ENCODE measurements around the gene NTM. TPM values are rescaled to one million over a fixed set of nuclear protein-coding genes. Genes with fewer than 3 reads are reported as not detected.

Gene NTM
- total RNA-seq, 3 donors from 2014 or later: not detected

DNA sequence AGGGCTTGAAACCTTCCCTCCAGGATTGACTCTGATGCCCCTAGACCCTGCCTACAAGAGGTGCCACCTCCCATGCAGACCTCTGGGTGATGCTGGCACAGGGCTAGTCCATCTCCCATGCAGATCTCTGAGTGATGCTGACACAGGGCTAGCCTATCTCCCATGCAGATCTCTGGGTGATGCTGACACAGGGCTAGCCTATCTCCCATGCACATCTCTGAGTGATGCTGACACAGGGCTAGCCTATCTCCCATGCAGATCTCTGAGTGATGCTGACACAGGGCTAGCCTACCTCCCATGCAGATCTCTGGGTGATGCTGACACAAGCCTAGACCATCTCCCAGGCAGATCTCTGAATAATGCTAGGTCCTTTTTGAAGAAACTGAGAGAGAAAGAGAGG, 321.7 kb downstream of the NTM start:
- no peak for ATAC-seq
- H3K27me3 Mint-ChIP-seq (ENCODE audit: low read depth): peaks cover 26% of the 10 kb centered on the region
- no peaks in the 10 kb centered on the region for H3K36me3 Mint-ChIP-seq (ENCODE audit: insufficient read depth)

DNA sequence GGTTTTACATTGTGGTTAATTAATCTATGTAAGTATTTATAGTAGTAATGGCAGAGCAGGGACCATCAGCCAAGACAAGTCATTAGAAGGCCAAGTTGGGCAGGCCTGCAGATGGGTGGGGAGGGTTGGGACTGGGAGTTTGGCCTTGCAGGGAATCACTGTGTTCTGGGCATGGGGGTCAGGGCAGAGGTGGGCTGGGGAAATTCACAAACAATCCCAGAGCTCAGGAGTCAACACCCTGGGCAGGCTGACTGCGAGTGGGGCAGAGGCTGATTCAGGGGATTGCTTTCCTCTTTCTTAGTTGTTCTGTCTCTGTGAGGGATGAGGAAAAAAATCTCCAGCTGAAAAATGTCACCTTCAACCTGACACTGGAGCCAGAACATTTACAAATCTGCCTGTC, 322.5 kb downstream of the NTM start:
- no peak for ATAC-seq
- H3K9me3 Mint-ChIP-seq: no peaks in the 10 kb centered on the region
- H3K27me3 Mint-ChIP-seq (ENCODE audit: low read depth): peaks cover 31% of the 10 kb centered on the region
- no peak for DNase-seq
- no peaks in the 10 kb centered on the region for H3K36me3 Mint-ChIP-seq (ENCODE audit: insufficient read depth)
- H3K4me1 Mint-ChIP-seq (ENCODE audit: low read depth): peaks cover 5% of the 10 kb centered on the region
- no peak overlapping the region for H3K4me3 Mint-ChIP-seq

More for the DNA sequence above, 321.7 kb downstream of the NTM start:
- Mint-ChIP-seq H3K4me3 (no peak overlapping the region), H3K4me1 (ENCODE audit: low read depth) (peaks cover 5% of the 10 kb centered on the region), H3K9me3 (no peaks in the 10 kb centered on the region)
- no peak for DNase-seq

DNA sequence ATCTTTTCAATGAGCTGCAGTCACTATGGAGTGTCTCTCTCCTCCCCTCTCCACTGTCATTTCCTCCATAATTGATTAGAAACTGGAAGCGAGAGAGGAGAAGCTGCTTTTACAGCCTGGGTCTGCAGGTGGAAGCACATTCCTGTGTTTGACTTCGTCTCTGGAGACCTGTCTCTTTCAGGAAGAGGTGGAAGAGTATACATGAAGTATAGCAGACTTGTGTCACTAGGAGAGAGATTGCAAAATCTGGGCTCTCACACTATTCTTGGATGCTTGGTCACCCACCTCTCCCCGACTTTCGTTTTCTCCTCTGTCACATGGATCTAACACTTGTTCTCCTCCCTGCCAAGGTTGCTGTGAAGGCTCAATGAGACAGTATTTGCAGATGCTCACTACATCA, 323.3 kb downstream of the NTM start:
- Mint-ChIP-seq H3K4me1 (ENCODE audit: low read depth) (peaks cover 5% of the 10 kb centered on the region), H3K4me3 (no peak overlapping the region), H3K36me3 (ENCODE audit: insufficient read depth) (no peaks in the 10 kb centered on the region), H3K9me3 (no peaks in the 10 kb centered on the region), H3K27me3 (ENCODE audit: low read depth) (peaks cover 31% of the 10 kb centered on the region)
- DNase-seq (no peak), ATAC-seq (no peak)

DNA sequence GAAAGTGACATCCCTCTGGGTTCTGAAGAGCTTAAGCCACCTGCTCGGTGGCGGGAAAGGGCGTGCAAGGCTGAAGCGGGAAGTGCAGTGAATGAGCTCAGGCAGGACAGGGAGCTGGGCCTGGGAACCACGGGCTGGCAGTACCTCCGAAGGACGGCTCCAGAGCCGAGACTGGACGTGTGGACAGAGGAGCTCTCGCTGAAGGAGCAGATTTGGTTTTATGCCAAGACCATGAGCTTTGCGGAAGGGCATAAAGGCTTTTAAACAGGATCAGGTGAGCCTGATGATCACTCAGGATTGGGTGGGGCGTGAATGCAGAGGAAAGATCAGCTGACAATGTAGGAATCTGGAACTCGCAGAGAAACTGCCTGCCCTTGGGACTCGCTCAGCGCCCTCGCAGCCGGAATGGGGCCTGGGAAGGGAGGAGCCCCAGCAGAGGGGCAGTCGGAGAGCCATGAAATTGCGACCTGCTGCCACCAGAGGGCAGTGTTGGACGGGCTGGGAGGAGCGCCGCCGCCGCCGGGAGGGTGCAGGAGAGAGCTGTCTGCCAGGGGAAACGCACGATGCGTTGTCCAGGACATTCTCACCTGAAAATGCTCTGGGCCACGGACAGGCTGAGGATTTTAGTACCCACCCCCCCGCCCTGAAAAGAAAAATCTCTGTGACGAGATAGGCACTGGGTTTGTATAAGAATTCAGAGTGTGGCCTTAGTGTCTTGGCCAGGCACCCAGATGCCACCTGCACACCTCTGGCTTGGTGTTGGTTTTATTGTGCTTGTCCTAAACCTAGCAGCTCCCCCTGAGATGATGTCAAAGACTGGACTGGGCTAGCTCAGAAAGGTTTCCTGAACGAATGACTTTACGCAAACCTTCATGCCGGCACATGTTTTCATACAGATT, 324.4 kb downstream of the NTM start:
- ATAC-seq (peak; percentile 59 to 66), DNase-seq (peak; percentile 20)
- Mint-ChIP-seq H3K36me3 (ENCODE audit: insufficient read depth) (no peaks in the 10 kb centered on the region), H3K4me1 (ENCODE audit: low read depth) (peaks cover 5% of the 10 kb centered on the region), H3K27me3 (ENCODE audit: low read depth) (peaks cover 31% of the 10 kb centered on the region), H3K4me3 (no peak overlapping the region), H3K9me3 (no peaks in the 10 kb centered on the region)

DNA sequence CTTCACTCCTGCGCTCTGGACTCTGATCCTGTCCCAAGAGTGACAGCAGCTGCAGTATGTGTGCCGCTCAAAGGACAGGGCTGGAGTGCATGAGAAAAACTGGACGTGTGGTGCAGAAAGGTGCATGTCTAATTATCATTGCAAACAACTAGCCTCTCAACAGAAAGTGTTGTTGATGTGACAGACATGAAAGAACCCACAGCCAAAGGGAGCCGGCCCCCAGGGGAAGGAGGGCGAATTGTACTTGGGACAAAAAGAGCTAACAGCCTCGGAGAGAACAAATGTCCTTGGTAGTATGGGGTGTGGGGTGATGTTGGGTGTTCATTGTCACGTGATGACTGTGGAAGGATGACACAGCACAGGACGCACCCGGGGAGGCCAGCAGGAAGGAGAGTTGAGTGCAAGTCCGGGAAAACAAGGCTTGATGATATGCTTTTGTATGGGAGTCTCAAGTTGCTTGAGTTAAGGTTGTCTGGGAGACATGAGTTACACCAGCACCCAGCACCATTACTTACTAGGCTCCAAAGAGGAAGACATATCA, 325.5 kb downstream of the NTM start:
- no peak for ATAC-seq
- no peak for DNase-seq
- no peaks in the 10 kb centered on the region for H3K36me3 Mint-ChIP-seq (ENCODE audit: insufficient read depth)
- H3K4me3 Mint-ChIP-seq: no peak overlapping the region
- H3K27me3 Mint-ChIP-seq (ENCODE audit: low read depth): peaks cover 30% of the 10 kb centered on the region
- H3K9me3 Mint-ChIP-seq: no peaks in the 10 kb centered on the region
- H3K4me1 Mint-ChIP-seq (ENCODE audit: low read depth): peaks cover 5% of the 10 kb centered on the region

DNA sequence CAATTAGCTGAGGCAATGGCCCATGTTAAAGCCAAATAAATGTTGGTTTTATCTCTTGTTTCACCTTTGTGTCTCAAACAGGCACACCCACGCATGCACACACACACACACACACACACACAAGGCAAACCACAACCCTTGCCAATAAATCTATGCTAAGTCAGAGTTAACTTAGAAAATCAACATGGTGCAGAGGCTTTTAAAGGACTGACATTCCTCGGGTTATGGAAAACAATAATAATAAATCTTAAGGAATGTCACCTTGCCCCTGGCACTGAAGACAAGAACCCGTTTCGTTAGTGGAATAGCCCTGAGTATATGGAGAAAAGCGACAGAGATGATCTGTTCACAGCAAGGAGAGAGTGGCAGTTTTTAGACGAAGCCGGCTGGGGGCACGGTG, 326.3 kb downstream of the NTM start:
- H3K27me3 Mint-ChIP-seq (ENCODE audit: low read depth): peaks cover 29% of the 10 kb centered on the region
- H3K4me1 Mint-ChIP-seq (ENCODE audit: low read depth): peaks cover 5% of the 10 kb centered on the region
- no peak overlapping the region for H3K4me3 Mint-ChIP-seq
- DNase-seq (no peak), ATAC-seq (no peak)
- no peaks in the 10 kb centered on the region for H3K36me3 Mint-ChIP-seq (ENCODE audit: insufficient read depth)
- no peaks in the 10 kb centered on the region for H3K9me3 Mint-ChIP-seq

DNA sequence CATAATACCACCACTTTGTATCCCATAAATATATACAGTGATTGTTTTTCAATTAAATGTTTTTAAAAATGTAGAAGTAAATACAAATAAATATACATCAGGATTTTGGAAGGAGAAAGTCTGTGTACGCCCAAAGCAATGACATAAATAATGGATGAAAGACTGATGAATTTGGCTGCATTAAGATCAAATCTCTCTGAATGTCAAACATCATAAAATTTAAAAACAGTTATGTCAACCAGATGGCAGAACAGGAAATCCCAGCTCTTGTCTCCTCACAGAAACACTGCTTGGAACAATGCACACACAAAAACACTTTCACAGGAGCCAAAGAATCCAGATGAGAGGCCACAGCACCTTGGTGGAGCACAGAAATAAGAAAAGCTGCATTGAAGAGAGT, 332.9 kb downstream of the NTM start:
- peaks cover 2% of the 10 kb centered on the region for H3K27me3 Mint-ChIP-seq (ENCODE audit: low read depth)
- H3K9me3 Mint-ChIP-seq: peaks cover 21% of the 10 kb centered on the region
- H3K4me1 Mint-ChIP-seq (ENCODE audit: low read depth): no peaks in the 10 kb centered on the region
- H3K4me3 Mint-ChIP-seq: no peak overlapping the region
- no peaks in the 10 kb centered on the region for H3K36me3 Mint-ChIP-seq (ENCODE audit: insufficient read depth)
- no peak for ATAC-seq
- DNase-seq: no peak

DNA sequence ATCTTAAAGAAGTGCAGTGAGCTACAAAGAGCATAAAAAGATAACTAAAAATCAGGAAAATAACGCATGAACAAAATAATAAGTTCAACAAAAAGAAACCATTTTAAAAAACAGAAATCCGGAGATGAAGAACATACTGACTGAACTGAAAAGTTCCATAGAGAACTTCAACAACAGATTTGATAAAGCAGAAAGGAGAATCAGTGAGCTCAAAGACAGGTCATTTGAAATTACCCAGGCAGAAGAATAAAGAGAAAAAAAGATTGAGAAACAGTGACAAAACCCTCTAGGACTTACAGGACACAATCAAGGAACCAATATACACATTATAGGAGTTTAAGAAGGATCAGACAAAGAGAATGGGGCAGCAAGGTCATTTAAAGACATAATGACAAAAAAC, 334.3 kb downstream of the NTM start:
- ATAC-seq (no peak), DNase-seq (no peak)
- Mint-ChIP-seq H3K9me3 (peaks cover 23% of the 10 kb centered on the region), H3K4me3 (no peak overlapping the region), H3K36me3 (ENCODE audit: insufficient read depth) (no peaks in the 10 kb centered on the region), H3K27me3 (ENCODE audit: low read depth) (peaks cover 2% of the 10 kb centered on the region), H3K4me1 (ENCODE audit: low read depth) (no peaks in the 10 kb centered on the region)

DNA sequence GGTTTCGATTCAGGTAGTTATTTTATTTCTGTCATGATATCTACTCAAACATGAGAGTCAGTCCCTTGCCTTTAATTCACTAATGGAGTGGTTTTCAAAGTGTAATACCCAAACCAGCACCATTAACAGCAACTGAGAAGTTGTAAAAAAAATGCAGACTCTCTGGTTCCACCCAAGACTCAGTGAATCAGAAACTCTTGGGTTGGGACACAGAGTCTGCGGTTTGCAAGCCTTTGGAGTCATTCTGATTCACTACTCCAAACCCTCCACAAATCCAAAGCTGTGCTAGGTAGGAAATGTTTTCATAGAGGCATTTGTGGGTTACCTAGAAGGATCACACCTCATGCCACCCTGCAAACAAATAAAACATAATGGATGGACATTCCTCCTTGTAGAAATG, 340.1 kb downstream of the NTM start:
- Mint-ChIP-seq H3K4me1 (ENCODE audit: low read depth) (no peaks in the 10 kb centered on the region), H3K36me3 (ENCODE audit: insufficient read depth) (no peaks in the 10 kb centered on the region), H3K9me3 (peaks cover 13% of the 10 kb centered on the region), H3K4me3 (no peak overlapping the region), H3K27me3 (ENCODE audit: low read depth) (no peaks in the 10 kb centered on the region)
- DNase-seq (no peak), ATAC-seq (no peak)

DNA sequence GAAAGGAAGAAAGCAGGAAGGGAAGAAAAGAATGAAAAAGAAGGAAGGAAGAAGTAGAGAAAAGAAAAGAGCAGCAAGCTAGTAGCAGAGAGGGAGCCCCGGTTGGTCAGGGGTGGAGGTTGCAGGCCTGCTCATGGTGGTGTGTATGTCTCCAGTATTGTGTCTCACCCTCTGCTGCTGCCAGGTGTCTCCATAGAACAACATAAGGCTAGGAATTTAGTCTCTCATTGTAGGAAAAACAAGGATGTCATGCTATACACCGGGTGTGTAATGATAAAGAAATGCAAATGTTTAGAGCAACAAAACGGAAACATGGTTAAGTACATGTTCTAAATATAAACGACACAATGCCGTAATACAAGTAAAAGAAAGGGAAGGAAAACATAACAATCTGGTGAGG, 342.5 kb downstream of the NTM start:
- DNase-seq (no peak), ATAC-seq (no peak)
- peaks cover 7% of the 10 kb centered on the region for H3K9me3 Mint-ChIP-seq
- H3K4me3 Mint-ChIP-seq: no peak overlapping the region
- no peaks in the 10 kb centered on the region for H3K4me1 Mint-ChIP-seq (ENCODE audit: low read depth)
- no peaks in the 10 kb centered on the region for H3K36me3 Mint-ChIP-seq (ENCODE audit: insufficient read depth)
- no peaks in the 10 kb centered on the region for H3K27me3 Mint-ChIP-seq (ENCODE audit: low read depth)

DNA sequence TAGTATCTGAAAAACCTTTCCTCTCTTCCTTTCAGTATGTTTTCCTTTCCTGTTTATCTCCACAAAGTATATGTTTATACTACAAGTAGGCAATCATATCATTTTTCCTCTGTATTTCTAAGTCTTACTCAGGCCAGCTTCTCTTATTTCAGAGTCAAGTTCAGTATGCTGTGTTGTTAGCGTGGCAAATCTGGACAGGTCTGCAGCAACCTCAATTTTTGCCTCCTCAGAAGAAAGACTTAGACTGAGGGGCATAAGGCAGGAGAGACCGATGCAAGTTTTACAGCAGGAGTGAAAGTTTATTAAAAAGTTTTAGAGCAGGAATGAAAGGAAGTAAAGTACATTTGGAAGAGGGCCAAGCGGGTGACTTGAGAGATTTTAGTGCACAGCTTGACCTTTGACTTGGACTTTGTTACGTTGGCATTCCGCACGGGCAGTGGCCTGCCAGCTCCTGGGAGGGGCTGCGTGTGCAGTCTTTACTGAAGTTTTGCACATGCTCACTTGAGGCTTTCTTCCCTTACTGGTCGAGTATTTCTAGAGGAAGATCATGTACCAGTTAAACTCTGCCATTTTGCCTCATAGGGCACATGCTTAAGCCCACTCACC, 343.2 kb downstream of the NTM start:
- no peaks in the 10 kb centered on the region for H3K4me1 Mint-ChIP-seq (ENCODE audit: low read depth)
- DNase-seq (no peak), ATAC-seq (no peak)
- peaks cover 2% of the 10 kb centered on the region for H3K27me3 Mint-ChIP-seq (ENCODE audit: low read depth)
- H3K9me3 Mint-ChIP-seq: peaks cover 7% of the 10 kb centered on the region
- no peak overlapping the region for H3K4me3 Mint-ChIP-seq
- H3K36me3 Mint-ChIP-seq (ENCODE audit: insufficient read depth): no peaks in the 10 kb centered on the region

DNA sequence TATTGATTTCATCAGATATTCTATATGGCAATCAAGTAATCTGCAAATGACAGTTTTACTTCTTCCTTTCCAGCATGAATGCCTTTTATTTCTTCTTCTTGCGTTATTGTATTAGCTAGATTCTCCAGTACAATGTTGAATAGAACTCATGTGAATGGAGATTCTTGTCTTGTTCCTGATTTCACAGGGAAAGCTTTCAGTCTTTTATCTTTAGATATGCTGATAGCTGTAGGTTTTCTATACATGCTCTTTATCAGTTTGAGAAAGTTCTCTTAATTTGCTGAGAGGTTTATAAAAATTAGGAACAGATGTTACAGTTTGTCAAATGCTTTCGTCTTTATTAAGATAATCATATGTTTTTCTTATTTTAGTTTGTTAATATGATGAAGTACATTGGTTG, 347.2 kb downstream of the NTM start:
- peaks cover under 1% of the 10 kb centered on the region for H3K9me3 Mint-ChIP-seq
- no peaks in the 10 kb centered on the region for H3K4me1 Mint-ChIP-seq (ENCODE audit: low read depth)
- no peaks in the 10 kb centered on the region for H3K36me3 Mint-ChIP-seq (ENCODE audit: insufficient read depth)
- H3K4me3 Mint-ChIP-seq: no peak overlapping the region
- ATAC-seq (no peak), DNase-seq (no peak)
- H3K27me3 Mint-ChIP-seq (ENCODE audit: low read depth): peaks cover 2% of the 10 kb centered on the region

DNA sequence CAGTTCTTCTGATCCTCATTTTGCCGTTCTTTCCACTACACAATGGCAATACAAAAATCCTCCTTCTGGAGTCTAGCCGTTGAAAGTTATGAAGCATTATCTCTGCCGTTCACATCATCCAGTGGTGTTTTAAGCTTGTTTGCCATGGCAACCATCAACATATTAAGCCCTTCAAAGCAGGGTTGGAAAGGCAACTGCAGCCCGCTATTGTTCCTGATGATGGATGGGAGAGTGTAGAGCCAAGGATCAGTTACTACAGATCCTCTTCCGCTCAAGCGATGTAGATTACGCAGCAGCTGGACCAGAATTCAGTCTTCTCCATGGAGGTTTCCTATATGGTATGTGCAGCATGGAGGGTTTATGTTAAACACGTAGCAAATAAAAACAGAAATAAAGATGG, 352.7 kb downstream of the NTM start:
- H3K4me1 Mint-ChIP-seq (ENCODE audit: low read depth): no peaks in the 10 kb centered on the region
- DNase-seq: no peak
- no peak for ATAC-seq
- H3K4me3 Mint-ChIP-seq: no peak overlapping the region
- H3K36me3 Mint-ChIP-seq (ENCODE audit: insufficient read depth): no peaks in the 10 kb centered on the region
- H3K9me3 Mint-ChIP-seq: no peaks in the 10 kb centered on the region
- peaks cover 2% of the 10 kb centered on the region for H3K27me3 Mint-ChIP-seq (ENCODE audit: low read depth)

DNA sequence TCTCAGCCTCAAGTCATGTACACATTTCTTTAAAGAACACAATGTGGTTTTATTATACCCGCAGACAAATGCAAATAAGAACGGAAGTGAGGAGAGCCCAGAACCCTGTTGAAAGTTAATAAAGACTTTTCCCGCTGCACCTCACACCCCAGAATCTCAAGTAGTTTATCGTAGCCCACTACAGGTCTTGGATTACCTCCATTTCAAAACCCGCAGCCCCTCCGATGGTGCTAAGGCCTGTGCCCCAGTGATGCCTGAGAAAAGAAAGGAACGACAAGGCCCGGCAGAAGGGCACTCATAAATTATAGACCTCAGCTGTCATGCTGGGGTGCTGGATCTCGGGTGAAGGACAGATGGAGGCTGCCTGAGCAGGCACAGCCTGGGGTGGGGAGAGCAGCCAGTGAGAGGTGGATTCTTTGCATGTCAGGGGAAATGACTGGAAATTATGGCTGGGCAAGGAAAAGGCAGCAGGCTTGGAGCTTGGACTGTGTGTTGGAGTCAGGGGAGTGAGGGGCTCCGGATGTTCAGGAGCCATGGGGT, 354.1 kb downstream of the NTM start:
- no peak for DNase-seq
- Mint-ChIP-seq H3K9me3 (no peaks in the 10 kb centered on the region), H3K4me1 (ENCODE audit: low read depth) (no peaks in the 10 kb centered on the region), H3K4me3 (no peak overlapping the region), H3K36me3 (ENCODE audit: insufficient read depth) (no peaks in the 10 kb centered on the region), H3K27me3 (ENCODE audit: low read depth) (no peaks in the 10 kb centered on the region)
- no peak for ATAC-seq

DNA sequence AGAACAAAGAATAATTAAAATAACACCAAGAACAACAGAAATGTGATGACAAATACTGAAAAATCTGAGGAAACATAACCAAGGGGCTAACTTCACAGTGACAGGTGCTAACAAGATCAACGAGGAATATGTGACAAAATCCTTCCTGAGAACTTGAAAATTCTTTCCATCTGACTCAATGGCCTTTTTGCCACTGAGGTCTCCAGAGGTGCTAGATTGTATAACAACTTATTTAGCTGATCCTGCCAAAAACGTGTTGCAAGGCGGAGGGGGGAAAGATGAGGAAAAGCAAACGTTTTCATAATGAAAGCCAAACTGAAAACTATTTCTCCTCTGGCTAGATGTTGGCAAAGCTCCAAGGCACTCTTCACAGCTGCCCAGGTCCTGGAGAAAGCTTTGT, 364.5 kb downstream of the NTM start:
- DNase-seq: no peak
- H3K36me3 Mint-ChIP-seq (ENCODE audit: insufficient read depth): no peaks in the 10 kb centered on the region
- H3K4me3 Mint-ChIP-seq: no peak overlapping the region
- H3K27me3 Mint-ChIP-seq (ENCODE audit: low read depth): no peaks in the 10 kb centered on the region
- no peak for ATAC-seq
- no peaks in the 10 kb centered on the region for H3K4me1 Mint-ChIP-seq (ENCODE audit: low read depth)
- H3K9me3 Mint-ChIP-seq: peaks cover 3% of the 10 kb centered on the region

Data from activated T-cell treated with anti-CD3 and anti-CD28 coated beads, Interleukin-2, amount 50 U/mL, for 4 hours (primary cell).